ENCODE measurements around the gene IGF1R.

IGF1R gene

GRCh38 chr15:98722209-98722608 lies 73.9 kb downstream of the IGF1R start:
- in situ Hi-C loops (cut with HindIII; ENCODE audit: low sequenced_read_pairs): no loop called here

- in situ Hi-C loops (cut with HindIII; ENCODE audit: low sequenced_read_pairs): no loop called here
Observed at GRCh38 chr15:98722645-98723044, 74.3 kb downstream of the IGF1R start.

GRCh38 chr15:98723195-98723594 lies 74.9 kb downstream of the IGF1R start:
- in situ Hi-C loops (cut with HindIII; ENCODE audit: low sequenced_read_pairs): no loop called here

DNA sequence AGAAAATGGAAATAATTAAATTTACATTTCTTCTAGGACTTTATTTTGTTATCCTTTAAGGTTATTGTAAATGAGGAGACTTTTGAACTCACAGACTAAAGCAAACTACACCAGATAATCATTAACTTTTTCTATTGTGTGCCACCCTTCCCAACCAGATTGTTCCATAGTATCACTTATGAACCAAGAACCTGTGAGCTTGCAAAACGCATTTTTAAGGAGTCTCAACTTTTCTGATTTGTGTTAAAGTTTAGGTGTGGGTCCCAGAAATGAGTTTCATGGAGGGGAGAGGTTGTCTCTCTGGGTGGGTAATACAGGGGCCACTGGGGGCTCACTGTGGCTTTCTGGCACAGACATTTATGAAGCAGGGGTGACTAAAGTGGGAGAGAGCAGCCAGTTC lies 75.7 kb downstream of the IGF1R start:
- in situ Hi-C loops (cut with HindIII; ENCODE audit: low sequenced_read_pairs): no loop called here

DNA sequence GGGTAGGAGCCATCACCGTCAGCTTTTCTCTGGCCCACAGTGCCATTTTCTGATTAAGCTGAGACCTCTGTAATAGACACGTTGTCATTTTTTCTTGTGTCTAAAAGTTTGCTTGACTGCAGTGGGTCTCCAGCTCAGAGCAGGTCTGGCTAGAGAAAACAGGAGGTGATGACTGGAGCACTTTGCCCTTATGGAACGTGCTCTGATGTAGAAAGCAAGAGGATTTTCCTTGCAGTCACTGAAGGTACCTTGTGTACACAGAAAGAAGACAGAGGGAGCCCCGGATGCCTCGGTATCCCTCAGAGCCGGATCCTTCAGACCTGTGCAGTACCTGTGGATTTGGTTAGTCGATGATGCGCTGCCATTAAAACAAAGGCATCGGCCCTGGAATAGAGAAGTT lies 76.2 kb downstream of the IGF1R start:
- in situ Hi-C loops (cut with HindIII; ENCODE audit: low sequenced_read_pairs): no loop called here

- in situ Hi-C loops (cut with HindIII; ENCODE audit: low sequenced_read_pairs): no loop called here
Observed at GRCh38 chr15:98725874-98726273, 77.5 kb downstream of the IGF1R start.

DNA sequence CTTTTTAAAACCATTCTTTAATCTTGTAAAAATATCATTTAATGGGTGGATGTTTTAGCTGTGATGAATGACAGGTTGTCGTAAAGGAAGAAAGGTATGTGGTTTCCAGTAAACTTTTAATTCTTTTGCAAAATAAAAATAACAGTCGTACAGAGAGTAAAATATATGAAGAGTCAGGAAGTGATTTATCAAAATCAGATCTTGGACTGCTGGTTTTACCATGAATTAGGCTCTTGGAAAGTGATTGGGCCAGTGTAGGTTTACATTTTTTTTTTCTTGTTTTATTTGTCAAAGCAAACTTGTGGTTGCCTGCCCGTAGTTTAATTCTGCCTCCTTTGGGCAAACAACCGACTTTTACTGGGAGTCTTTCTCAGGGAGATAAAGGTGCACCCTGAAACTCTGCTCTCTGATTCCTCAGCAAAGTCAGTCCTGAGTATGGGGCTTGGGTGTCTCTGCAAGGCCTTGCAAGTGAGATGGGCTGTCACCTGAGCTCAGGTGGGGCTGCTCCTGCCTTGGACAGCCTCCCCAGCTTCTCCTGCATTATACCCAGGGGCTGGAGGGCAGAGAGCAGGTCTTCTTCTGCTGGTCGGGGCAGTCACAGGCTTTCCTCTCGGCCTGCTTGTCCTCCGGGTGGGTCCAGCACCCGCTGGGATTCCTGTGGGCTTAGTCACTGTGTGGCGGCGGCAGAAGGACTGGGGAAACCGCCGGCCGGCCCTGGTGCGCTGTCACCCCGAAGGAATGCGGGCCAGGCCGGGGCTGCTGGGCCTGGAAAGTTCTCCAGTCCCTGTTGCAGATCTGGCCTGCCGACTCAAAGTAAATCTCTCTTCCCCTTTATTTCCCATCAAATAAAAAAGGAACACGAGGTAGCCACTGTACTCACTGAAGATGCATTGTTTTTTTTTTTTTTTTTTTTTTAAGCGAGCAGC lies 79.0 kb downstream of the IGF1R start:
- in situ Hi-C loops (cut with HindIII; ENCODE audit: low sequenced_read_pairs): no loop called here

DNA sequence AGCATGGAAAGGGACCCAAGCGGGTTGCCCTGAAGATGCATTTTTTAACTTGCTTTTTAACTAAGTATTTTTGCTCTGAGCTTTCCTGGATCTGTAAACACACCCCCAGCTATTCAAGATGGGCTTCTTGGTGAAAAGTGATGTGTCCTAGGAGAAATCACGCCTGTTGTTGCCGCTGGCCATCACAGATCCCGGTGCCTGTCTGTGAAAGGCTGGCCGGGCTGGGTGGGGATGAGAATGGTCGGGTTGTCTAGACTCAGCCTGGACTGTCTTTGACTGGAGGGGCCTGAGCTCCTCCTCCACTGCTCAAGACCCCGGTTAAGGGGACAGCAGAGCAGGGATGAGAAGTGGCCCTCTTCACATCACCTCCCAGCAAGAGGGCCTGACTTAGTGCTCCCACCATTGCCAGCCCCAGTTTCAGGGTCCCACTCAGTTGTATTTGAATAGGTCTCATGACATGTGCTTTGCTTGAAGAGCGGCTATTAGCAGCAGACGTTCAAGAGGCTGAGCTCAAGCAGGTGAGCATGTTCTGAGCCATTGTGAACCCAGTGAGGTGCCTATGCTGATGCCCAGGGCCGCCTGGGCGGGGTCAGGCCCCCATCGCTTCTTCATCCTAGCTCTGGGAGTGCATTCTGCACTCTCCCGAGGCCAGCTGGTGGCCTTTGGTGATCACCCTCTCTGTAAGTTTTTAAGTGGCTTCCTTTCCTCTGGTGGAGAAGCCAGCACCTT lies 79.9 kb downstream of the IGF1R start:
- in situ Hi-C loops (cut with HindIII; ENCODE audit: low sequenced_read_pairs): no loop called here

- in situ Hi-C loops (cut with HindIII; ENCODE audit: low sequenced_read_pairs): no loop called here
Observed at GRCh38 chr15:98728811-98729160, 80.4 kb downstream of the IGF1R start.

GRCh38 chr15:98729446-98730042 lies 81.2 kb downstream of the IGF1R start:
- in situ Hi-C loops (cut with HindIII; ENCODE audit: low sequenced_read_pairs): no loop called here

DNA sequence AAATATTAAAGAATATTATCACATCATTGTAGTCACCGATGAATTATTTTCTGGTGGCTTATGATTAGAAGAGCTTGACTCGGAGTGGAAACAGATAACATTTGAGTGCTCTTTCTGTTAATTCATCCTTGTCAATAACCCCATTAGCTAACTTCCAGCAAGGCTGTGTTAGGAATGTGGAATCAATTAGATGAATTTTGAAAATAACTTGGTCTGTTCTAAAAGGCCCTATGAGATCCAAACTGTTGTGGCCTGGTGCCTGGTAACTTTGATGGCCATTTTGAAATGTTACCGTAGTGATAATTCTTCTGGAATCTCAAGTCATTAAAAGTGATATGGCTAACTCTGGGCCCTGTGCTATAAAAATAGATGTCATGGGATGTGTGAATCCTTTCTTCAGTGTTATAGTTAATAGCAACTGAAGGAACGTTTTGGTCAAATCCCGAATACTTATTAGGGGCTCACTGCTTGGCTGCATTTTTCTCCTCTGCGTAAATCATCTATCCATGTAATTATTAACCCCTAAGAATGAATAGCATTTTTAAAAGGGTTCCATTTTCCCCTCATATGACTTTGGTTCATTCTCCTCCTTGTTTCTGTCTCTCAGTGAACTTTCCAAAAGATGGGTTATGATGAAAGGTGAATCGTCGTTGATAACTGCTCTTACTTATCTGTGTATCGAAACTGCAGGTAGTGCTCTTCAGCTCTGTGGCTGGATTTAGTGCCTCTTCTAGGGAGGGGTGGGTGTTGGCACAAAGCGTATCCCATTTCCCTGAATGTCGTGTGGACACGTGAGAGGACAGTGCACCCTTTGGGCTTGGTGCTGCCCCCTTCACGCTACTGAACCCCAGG lies 82.7 kb downstream of the IGF1R start:
- in situ Hi-C loops (cut with HindIII; ENCODE audit: low sequenced_read_pairs): no loop called here

- in situ Hi-C loops (cut with HindIII; ENCODE audit: low sequenced_read_pairs): no loop called here
Observed at GRCh38 chr15:98731712-98732450, 83.5 kb downstream of the IGF1R start.

GRCh38 chr15:98733098-98733497 lies 84.8 kb downstream of the IGF1R start:
- in situ Hi-C loops (cut with HindIII; ENCODE audit: low sequenced_read_pairs): no loop called here

DNA sequence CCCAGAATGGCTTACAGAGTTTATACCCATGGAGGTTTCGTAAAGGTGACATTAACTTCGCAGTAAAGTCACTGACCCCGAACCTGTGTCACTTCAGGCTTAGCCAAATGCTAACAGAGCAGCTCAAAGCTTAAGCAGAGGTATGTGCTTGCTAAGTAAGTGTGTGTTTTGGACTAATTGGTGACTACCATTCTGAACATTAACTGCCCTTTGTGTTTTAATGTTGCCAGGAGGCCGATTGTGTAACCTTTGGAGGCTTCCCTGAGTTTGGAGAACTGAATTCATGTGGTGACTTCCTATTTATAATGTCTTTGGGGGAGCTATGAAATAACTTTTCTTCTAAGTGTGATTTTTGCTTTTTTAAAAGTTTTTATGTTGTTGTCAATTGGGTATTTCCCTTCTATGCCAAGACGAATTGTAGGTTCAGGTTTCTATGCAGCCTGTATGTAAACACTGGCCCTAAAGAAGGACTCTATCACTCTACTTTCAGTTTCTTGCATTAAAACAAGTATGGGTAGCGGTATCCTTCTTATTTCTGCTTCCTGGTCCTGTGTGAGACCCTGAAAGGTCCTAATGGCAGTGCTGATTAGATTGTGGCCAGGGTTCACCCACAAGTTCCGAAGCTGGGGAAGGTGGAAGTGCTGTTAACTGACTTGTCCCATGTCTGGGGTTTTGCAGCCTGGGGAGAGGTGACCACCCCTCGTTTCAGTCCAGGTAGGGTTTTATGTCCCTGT lies 86.3 kb downstream of the IGF1R start:
- in situ Hi-C loops (cut with HindIII; ENCODE audit: low sequenced_read_pairs): loop anchor here (5.0 kb wide), 1 partner anchor 48 kb away; no protein-coding TSS in a partner anchor

- in situ Hi-C loops (cut with HindIII; ENCODE audit: low sequenced_read_pairs): loop anchor here (5.0 kb wide), 1 partner anchor 47 kb away; no protein-coding TSS in a partner anchor
Observed at GRCh38 chr15:98735304-98735703, 87.0 kb downstream of the IGF1R start.

DNA sequence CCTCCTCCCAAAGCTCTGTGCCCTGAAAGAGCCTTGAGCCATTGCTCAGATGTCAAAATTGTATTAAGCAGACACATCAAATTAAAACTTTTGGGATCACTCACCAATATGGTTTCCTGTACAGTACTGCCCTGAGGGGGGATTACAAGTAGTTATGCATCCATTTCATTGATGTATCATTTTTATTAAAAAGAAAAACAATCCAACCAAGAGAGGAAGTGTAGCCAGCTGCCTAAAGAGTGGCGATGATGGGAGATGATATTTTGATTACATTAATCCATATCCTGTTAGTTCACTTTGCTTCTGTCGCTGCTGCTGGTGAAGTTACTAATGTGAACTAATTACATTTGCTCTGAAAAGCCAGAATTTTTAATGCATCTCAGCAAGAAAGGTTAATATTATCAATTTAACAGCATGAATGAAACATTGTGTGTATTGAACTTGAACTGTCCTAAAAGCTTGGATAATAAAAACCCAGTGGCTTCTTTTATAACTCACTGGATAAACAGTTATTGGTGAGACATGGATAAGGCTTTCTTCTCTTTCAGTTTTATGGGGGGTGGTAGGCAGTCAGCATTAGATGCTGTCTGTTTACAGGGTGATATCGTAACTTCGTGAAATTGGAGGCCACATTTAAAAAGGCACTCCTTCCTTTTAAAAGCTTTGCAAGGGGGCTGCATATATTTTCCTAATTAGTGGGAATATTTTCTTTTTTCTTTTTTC lies 87.7 kb downstream of the IGF1R start:
- in situ Hi-C loops (cut with HindIII; ENCODE audit: low sequenced_read_pairs): loop anchor here (5.0 kb wide), 1 partner anchor 46 kb away; no protein-coding TSS in a partner anchor

DNA sequence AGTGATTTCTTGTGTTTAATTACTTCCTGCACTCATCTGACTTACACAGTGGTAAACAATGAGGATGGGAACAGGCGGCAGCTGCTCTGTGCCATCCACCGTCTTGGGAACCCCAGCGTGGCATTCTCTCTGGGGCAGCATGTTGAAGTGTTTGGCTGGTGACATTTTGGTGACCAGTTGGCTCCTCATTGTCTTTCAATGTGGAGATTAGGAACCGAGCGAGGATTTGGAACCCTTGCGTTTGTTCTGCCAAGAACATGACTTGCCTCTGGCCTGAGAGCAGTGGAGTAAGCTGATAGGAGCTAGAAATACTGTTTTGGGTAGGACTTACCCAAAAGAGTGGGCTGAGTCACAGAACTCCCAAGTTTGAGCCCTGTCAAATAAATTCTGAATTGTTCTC lies 88.8 kb downstream of the IGF1R start:
- in situ Hi-C loops (cut with HindIII; ENCODE audit: low sequenced_read_pairs): loop anchor here (5.0 kb wide), 1 partner anchor 45 kb away; no protein-coding TSS in a partner anchor

GRCh38 chr15:98737721-98738120 lies 89.4 kb downstream of the IGF1R start:
- in situ Hi-C loops (cut with HindIII; ENCODE audit: low sequenced_read_pairs): loop anchor here (5.0 kb wide), 1 partner anchor 45 kb away; no protein-coding TSS in a partner anchor
